Stimulated activated CD8-positive, alpha-beta memory T cell treated with anti-CD3 and anti-CD28 coated beads, Interleukin-15, amount 100 ng/mL, for 4 hours (primary cell): ENCODE measurements around the gene ASPSCR1.

Source experiments
- DNase-seq, 2 donors: peaks; one replicate each; pipeline ENCODE4 v3.0.0-alpha.2; 2020; ENCODE audit warnings: low read depth in 2 of 2

Gene ASPSCR1

GRCh38 chr17:81977211-81977808 lies at the start of gene ASPSCR1:
Gene ASPSCR1, plus strand, starts transcription at chr17:81977629. Its CDS starts 18 bp downstream, at chr17:81977647.
- DNase-seq = peak; percentile 75 to 79

GRCh38 chr17:81927653-81928543 lies 49.5 kb upstream of the ASPSCR1 start, which contains the start of gene MAFG:
Gene MAFG, minus strand, starts transcription at chr17:81927735. Its CDS starts 4,550 bp downstream, at chr17:81923185.
- peak; percentile 74 to 81 for DNase-seq

GRCh38 chr17:81928544-81929252 lies 48.7 kb upstream of the ASPSCR1 start:
- no peak for DNase-seq

DNA sequence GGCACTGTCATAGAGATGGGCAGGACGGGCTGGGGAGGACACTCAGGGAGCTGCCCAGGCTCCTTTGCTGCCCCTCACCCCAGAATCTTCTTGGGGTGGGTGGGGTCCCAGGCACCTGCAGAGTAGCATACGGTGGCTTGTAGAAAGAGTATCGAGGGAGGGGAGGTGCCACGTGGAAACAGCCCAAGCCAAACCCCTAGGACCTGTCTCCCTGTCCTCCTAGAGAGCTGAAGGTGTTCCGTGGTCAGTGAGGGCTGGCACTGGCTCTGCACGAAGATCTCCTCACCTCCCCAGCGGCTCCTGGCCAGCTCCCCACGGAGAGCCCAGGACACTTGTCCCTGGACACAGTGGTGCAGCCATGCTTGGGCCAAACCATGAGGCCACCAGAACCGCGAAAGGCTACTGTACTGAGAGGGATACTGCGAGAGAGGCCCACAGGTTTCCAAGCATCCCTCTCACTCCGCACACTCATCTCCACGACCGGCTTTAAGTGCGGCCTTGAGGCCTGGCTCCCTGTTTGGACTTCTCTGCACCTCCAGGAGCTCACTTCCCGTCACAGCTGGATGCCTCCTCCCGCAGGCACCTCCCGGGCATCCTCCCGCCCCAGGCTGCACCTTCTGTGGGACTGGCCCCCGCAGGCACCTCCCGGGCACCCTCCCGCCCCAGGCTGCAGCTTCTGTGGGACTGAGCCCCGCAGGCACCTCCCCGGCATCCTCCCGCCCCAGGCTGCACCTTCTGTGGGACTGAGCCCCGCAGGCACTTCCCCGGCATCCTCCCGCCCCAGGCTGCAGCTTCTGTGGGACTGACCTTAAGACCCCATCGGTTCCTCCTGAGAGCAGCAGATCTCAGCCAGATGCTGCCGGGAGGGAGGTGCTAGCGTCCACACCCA lies 47.9 kb upstream of the ASPSCR1 start:
- no peak for DNase-seq

DNA sequence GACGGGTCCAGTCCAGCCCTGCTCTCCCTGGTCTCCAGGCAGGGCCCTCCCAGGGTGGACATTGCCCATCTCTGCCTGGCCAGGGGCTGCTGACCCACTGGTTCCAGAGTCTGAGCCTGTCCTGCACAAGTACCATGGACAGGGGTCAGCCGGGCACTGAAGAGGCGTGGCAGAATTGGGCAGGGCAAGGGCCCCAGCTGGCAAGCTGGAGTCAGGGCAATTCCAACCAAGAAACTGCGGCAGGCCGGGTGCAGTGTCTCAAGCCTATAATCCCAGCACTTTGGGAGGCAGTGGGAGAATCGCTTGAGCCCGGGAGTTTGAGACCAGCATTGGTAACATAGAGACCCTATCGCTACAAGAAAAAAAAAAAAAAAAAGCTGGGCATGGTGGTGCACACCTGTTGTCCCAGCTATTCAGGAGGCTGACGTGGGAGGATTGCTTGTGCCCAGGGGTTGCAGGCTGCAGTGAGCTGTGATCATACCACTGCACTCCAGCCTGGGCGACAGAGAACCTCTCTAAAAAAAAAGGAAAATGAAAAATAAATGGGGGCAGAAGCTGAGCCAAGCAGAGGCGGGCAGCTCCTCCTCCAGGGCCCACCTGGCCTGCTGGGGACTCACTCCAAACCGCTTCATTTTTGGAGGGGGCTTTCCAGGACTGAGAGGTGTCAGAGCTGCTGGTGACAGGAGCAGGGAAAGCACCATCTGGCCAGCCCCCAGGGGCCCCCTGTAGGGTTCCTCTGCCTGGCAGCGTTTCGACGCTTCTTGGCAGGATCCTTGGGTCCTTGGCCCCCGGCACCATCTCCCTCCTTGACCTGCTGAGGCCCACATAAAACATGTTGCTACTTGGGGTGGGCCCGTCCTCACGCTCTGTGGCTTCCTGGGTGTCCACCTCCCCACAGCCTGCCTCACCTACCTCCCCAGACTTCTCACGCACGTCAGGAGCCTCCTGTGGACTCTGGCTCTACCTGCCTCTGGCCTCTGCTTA lies 47.0 kb upstream of the ASPSCR1 start:
- no peak for DNase-seq

DNA sequence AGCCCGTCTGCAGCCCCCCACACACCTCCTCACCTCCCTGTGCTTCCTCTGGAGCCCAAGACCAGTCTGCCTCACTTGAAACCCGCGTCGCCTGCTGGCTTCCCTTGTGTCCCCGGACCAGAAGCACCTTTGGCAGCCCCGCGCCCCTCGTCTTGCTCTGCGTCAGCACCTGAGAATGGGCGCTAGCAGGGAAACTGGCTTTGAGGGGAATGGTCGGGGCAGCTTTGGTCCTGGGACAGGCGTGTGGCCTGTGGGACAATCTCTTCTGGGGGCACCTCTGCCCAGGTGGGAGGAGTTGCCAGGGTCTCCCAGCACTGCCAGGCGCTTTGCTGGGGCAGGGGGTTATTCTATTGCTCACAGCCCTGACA lies 46.3 kb upstream of the ASPSCR1 start:
- no peak for DNase-seq

DNA sequence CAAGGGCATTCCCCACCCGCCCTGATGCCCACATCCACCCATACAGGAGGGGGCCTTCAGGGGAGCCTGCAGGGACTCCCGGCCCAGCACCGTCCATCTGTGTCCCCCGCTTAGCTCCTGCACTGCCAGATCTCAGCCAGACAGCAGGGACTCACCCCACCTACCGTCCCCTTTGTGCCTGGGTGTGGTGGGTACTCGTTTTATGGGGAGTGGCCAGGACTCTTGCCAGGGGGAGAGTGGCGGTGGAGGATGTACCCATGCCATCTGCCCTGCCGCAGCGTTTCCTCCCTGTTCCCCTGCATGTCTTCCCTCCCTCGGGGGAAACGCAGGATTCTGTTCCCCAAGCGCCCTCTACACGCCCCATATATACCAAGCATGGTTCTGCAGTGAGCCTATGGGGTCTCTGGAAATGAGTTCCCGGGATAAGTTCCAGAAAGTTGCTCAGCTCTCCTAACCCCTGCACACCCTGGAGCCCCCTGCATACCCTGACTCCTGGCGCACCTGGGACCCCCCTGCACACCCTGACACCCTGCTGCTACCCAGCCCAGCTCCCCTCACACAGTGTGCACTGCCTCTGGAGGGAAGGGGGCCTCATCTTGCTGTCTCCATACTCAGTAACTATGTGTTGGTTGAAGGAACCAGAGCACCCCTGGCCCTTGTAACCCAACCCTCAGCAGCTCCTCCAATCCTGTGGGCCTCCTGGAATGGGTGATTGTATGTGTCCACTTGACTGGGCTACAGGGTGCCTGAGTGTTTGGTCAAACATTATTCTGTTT lies 45.7 kb upstream of the ASPSCR1 start:
- no peak for DNase-seq

DNA sequence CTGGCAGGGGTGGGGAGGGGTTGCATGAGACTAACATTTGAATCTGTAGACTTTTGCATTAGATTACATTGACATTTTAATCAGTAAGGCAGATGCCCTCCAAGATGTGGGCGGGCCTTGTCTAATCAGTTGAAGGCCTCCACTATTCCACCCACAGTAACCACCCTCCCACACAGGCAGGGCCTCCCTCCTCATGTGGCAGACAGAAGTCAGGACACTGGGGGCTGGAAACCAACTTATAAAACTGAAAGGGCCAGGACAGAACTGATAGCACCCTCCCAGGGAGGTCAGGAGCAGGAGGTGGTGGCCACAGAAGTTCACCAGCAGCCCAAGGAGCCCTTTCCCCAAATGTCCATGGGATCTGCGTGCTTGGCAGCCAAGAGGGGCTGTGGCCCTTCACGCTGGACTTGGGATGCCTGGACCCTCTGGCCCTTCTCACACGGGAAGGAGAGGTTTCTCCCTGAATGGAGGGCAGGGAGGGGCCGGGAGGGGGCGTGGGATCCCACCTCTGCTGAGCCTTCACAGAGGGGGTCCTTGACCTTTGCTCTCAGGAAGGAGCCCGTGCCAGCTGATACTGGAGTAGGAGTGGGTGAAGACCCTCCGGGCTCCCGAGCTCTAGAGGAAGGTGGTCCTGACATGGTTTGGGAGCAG lies 45.0 kb upstream of the ASPSCR1 start:
- no peak for DNase-seq

- no peak for DNase-seq
These were observed 44.2 kb upstream of the ASPSCR1 start for GRCh38 chr17:81933178-81933699.

- no peak for DNase-seq
These were observed 43.2 kb upstream of the ASPSCR1 start for GRCh38 chr17:81934098-81934757.

GRCh38 chr17:81934850-81935708 lies 42.4 kb upstream of the ASPSCR1 start:
- no peak for DNase-seq

- no peak for DNase-seq
These were observed 41.7 kb upstream of the ASPSCR1 start for GRCh38 chr17:81935709-81936084.

DNA sequence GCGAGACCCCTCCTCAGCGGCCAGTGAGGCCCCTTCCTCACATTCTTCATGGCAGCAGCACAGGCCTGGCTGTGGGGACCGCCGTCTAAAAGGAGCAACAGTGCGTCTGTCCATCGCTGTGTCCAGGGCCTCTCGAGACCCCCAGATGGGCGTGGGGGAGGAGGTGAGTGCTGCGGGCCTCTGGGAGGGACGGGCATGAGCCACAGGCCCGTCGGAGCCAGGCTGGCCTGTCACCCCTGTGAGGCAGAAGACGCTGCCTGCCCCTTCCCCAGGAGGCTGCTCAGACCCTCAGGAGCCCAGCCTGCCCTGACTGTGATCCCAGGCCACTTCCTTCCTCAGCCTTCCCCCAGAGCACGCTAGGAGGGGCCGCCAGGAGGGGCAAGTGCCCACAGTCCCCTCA lies 38.2 kb upstream of the ASPSCR1 start:
- DNase-seq = no peak

DNA sequence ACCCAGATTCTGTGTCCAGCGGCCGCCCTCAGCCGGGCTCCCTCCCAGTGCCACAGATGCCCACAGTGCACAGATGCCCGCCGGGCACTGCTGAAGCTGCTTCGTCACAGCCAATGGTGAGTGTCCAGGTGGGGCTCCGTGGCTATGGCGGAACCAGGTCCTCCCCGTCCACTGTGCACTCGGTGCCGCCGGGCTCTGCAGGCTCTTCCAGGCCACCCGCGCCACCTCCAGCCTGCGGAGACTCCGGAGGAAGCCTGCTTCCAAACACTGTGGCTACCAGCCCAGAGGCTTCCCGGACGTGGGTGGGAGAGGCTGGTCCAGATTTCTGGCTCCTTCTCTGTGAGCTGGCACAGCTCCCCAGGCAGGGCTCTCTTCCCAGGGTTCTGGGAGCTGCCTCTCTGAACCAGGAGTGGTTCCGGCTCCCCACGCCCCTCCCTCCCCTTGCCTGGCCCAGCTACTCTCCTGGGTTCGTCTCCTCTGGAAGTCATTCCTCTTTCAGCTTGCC lies 37.5 kb upstream of the ASPSCR1 start:
- no peak for DNase-seq

DNA sequence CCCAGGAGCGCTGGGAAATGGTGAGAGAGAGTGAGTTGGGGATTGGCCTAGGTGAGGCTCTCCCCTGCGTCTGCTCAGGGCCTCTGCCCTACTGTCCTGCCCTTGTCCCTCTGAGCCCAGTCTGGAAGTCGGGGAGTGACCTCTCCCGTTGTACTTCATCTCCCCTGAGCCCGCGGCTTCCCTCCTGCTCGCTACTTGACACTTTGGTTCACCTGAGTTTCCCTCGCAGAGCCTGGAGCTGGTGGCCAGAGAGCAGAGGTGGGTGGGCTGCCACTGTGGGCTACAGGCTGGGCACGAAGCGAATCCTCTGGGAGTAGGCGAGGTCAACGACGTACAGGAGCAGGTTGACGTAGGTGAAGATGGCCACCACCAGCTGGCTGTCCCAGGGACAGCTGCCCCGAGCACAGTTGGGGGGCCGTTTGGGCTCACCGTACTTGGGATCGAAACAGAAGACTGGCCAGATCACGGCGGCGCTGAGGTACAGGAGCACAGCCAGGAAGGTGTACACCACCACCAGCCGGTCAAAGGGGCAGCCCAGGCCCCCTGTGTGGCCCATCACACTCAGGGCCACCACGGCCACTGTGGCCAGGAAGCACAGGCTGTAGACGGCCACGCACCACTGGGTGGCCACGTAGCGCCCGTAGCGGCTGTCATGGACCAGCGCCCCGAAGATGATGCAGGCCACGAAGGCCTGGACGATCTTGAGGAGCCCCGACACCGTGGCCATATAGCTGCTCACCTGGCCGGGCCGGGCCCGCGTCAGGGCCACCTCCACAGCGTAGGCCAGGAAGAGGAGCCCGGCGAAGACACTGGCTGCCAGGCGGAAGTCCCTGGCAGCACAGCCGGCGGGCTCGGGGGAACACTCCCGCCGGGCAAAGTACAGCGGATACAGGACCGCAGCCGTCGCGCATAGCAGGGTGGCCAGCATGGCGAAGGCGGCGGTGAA lies 36.6 kb upstream of the ASPSCR1 start:
- DNase-seq = no peak
